ENCODE measurements around the gene EFNA1.

DNA sequence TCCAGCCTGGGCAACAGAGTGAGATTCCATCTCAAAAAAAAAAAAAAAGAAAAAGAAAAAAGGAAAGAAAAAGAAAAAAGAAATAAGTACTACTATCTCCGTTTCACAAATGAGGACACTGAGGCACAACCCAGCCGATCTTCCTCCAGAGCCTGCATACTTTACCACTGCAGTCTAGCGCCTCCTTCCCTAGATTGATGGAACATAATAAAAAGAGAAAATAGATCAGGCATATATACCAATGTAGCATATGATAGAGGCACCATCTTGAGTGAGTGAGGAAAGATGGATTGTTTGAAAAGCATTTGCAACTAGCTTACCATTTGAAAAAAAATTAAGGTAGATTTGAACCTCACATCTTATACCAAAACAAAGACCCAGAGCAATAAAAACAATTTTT is 17.8 kb downstream of the EFNA1 start:
- TF ChIP-seq SUZ12 (IDR thresholded peaks at IDR 0.05; ENCODE audit: extremely low read depth, insufficient read depth, insufficient read length) = no peak
- no peak for TF ChIP-seq ZNF274 (IDR thresholded peaks at IDR 0.05; ENCODE audit: low read depth, low read length)
- no peak for TF ChIP-seq YY1 (IDR thresholded peaks at IDR 0.05; ENCODE audit: insufficient read depth, insufficient read length)
